ENCODE measurements around the gene MMP12. TPM values are rescaled to one million over a fixed set of nuclear protein-coding genes. Genes with fewer than 3 reads are reported as not detected.

The MMP12 gene
- total and polyA plus RNA-seq, 2 experiments from 2014 or later: not detected

DNA sequence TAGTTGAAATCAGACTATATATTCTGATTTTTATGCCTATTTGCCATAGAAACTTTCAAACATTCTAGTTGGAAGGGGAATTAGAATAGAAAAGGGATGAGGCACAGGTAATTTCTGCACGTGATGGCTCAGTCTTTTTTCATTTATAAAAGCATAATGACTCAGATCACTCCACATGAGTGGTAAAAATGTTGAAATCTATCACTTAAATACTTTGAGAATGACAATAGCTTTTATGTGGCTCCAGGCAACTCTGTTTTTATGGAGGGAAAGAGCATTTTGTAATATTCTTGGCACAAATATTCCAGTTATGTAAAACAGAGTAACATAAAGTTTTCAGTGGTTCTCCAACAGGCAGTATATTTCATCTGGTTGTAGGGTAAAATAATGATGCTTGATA lies 25.5 kb downstream of the MMP12 start:
- no peaks in the 10 kb centered on the region for H3K79me2 ChIP-seq (replicated peaks; ENCODE audit: insufficient read depth)
- H3K27me3 ChIP-seq (ENCODE audit: insufficient read depth): no peaks in the 10 kb centered on the region
- Mint-ChIP-seq H3K9me3 (no peaks in the 10 kb centered on the region), H3K27ac (no peak overlapping the region), H3K27me3 (ENCODE audit: insufficient read depth, low read depth, poor library complexity) (no peaks in the 10 kb centered on the region), H3K4me1 (no peaks in the 10 kb centered on the region), H3K36me3 (ENCODE audit: low read depth) (no peaks in the 10 kb centered on the region), H3K4me3 (no peak overlapping the region)
- H3K36me3 ChIP-seq (ENCODE audit: insufficient read depth): no peaks in the 10 kb centered on the region
- H3K4me2 ChIP-seq: no peak overlapping the region
- H3K9me2 ChIP-seq (ENCODE audit: insufficient read depth): no peaks in the 10 kb centered on the region
- no peak overlapping the region for H3K27ac ChIP-seq (ENCODE audit: low read depth)
- H3K4me3 ChIP-seq: no peak overlapping the region
- no peaks in the 10 kb centered on the region for H3K4me1 ChIP-seq (ENCODE audit: insufficient read depth)
- no peaks in the 10 kb centered on the region for H4K20me1 ChIP-seq (replicated peaks; ENCODE audit: insufficient read depth)
- H2AFZ ChIP-seq: no peak overlapping the region
- TF ChIP-seq, protein P1, sequence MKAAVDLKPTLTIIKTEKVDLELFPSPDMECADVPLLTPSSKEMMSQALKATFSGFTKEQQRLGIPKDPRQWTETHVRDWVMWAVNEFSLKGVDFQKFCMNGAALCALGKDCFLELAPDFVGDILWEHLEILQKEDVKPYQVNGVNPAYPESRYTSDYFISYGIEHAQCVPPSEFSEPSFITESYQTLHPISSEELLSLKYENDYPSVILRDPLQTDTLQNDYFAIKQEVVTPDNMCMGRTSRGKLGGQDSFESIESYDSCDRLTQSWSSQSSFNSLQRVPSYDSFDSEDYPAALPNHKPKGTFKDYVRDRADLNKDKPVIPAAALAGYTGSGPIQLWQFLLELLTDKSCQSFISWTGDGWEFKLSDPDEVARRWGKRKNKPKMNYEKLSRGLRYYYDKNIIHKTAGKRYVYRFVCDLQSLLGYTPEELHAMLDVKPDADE (IDR thresholded peaks at IDR 0.05): no peak
- no peak for TF ChIP-seq CREB1 (CRISPR knock-in tag; IDR thresholded peaks at IDR 0.05; ENCODE audit: low read depth)
- TF ChIP-seq REST (IDR thresholded peaks at IDR 0.05; ENCODE audit: unreplicated experiment): no peak
- no peak for TF ChIP-seq NANOG (IDR thresholded peaks at IDR 0.05; ENCODE audit: borderline replicate concordance)
- TF ChIP-seq EZH2 (IDR thresholded peaks at IDR 0.05; ENCODE audit: low read depth, unreplicated experiment): no peak
- TF ChIP-seq ZNF114 (CRISPR knock-in tag; IDR thresholded peaks at IDR 0.05): no peak
- no peak for TF ChIP-seq EZH2phosphoT487 (IDR thresholded peaks at IDR 0.05; ENCODE audit: unreplicated experiment)
- TF ChIP-seq ZNF462 (CRISPR knock-in tag; IDR thresholded peaks at IDR 0.05): no peak
- TF ChIP-seq JUNB (IDR thresholded peaks at IDR 0.05; ENCODE audit: unreplicated experiment): no peak
- no peak for TF ChIP-seq STAT1 (IDR thresholded peaks at IDR 0.05; ENCODE audit: unreplicated experiment)
- no peak for TF ChIP-seq ZNF331 (CRISPR knock-in tag; IDR thresholded peaks at IDR 0.05; ENCODE audit: low read depth)
- no peak for TF ChIP-seq CTCF (conservative IDR thresholded peaks at IDR 0.05; ENCODE audit: low read depth in 2 of 2)
- TF ChIP-seq POLR2AphosphoS5 (IDR thresholded peaks at IDR 0.05; ENCODE audit: low read depth): no peak
- DNase-seq (ENCODE audit: low spot score): no peak
- ATAC-seq: no peak
- H3F3A ChIP-seq (replicated peaks; ENCODE audit: low read depth): no peaks in the 10 kb centered on the region
